Measurements from ENCODE around the gene GJB3.
"Not testable (repeated sequence)": the region's sequence is repeated elsewhere in the genome, so short reads cannot be mapped to it uniquely, and the experiment has no call there.

GJB3 gene

GRCh38 chr1:34761176-34761761, 19.7 kb upstream of the GJB3 start:
- DNase-seq, result no peak

- no peak for DNase-seq
Observed at GRCh38 chr1:34761776-34762307, 19.2 kb upstream of the GJB3 start.

- no peak for DNase-seq
Observed at GRCh38 chr1:34762474-34763141, 18.4 kb upstream of the GJB3 start.

GRCh38 chr1:34763142-34763781, 17.8 kb upstream of the GJB3 start:
- no peak for DNase-seq

GRCh38 chr1:34768856-34769255, 12.2 kb upstream of the GJB3 start:
- no peak for DNase-seq

- no peak for DNase-seq
Observed at GRCh38 chr1:34770891-34771504, 10.0 kb upstream of the GJB3 start.

GRCh38 chr1:34771573-34772371, 9.2 kb upstream of the GJB3 start:
- no peak for DNase-seq

- DNase-seq, result not testable (repeated sequence)
Observed at GRCh38 chr1:34773114-34773513, 7.9 kb upstream of the GJB3 start.

GRCh38 chr1:34774957-34775356, 6.1 kb upstream of the GJB3 start:
- DNase-seq, result no peak

- no peak for DNase-seq
Observed at GRCh38 chr1:34776911-34777310, 4.1 kb upstream of the GJB3 start.

GRCh38 chr1:34777519-34778321, 3.3 kb upstream of the GJB3 start:
- no peak for DNase-seq

- no peak for DNase-seq
Observed at GRCh38 chr1:34778381-34778780, 2.6 kb upstream of the GJB3 start.

- DNase-seq, result no peak
Observed at GRCh38 chr1:34779005-34779404, 2.0 kb upstream of the GJB3 start.

GRCh38 chr1:34779526-34779925, 1.5 kb upstream of the GJB3 start:
- no peak for DNase-seq

GRCh38 chr1:34779962-34780361, 1.1 kb upstream of the GJB3 start:
- no peak for DNase-seq

- DNase-seq, result no peak
Observed at GRCh38 chr1:34780528-34780927, 486 bp upstream of the GJB3 start.

- DNase-seq, result no peak
Observed at GRCh38 chr1:34781844-34782391, 904 bp downstream of the GJB3 start.

GRCh38 chr1:34784751-34785221, 3.8 kb downstream of the GJB3 start:
- DNase-seq, result no peak

- no peak for DNase-seq
Observed at GRCh38 chr1:34785231-34785874, 4.3 kb downstream of the GJB3 start.

GRCh38 chr1:34785875-34786470, 5.0 kb downstream of the GJB3 start:
- no peak for DNase-seq

All from activated gamma-delta T cell (primary cell).